AML-193 (cell line): Measurements from ENCODE around the gene PLEKHH1.
"Not testable (repeated sequence)": the region's sequence is repeated elsewhere in the genome, so short reads cannot be mapped to it uniquely, and the experiment has no call there.

Experiments
- DNase-seq, 2 experiments: peaks; one replicate each; lab custom pipeline; 2025; lab: John Stamatoyannopoulos, UW

PLEKHH1 gene

DNA sequence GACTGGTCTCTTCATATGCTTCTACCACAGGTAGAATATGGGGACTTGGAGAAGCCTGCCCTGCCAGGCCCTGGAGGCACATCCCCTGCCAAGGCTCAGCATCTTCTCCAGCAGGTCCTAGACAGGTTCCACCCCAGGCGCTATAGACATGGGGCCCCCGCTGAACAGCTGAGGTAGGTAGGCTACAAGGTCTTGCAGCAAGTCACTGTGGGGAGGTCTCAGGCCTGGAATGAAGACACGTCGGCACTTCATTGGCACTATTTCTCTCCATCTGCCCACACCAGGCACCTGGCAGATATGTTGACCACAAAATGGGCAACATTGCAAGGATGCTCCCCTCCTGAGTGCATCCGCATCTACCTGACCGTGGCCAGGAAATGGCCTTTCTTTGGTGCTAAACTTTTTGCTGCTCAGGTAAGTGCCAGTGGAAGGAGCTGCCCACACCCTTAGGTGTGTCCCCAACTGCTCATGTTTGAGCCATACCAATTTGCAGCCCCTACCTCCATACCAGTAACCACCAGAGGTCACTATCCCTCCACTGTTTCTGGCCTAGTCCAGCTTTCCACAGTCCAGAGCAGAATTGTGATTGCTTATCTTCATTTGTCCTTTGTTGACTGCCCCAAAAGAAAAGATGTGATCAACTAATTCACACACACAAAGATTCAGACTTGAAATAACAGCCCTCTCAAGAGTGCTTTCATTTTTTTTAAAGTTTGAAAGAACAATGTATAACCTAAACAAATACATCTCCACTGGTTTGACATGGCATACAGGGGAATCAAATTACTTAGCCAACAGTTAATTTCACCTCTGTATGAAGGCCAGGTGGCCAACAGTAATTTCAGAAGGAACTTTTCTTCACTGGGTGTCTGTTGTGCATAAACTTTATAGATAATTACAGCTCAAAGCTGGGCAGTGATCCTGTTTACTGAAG is 50.9 kb downstream of the PLEKHH1 start:
- DNase-seq = peak; percentile 25 to 53

DNA sequence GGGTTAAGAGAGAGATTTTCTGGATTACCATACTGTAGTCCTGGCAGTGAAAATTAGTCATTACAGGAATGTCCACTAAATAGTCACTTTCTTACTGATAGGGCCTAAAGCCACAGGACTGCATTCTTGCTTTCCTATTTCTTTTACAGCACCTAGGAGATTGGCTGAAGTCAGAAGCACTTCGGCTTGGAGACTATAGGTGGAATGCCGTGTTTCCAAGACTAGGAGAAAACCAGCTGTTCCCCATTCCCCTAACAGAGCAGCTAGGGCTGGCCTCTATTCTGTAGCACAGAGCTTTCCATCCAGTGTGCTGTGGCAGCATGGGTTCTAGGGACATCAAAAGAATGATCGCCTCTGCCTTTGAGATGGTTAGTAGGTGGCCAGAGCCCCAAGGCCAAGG is 51.9 kb downstream of the PLEKHH1 start:
- no peak for DNase-seq

DNA sequence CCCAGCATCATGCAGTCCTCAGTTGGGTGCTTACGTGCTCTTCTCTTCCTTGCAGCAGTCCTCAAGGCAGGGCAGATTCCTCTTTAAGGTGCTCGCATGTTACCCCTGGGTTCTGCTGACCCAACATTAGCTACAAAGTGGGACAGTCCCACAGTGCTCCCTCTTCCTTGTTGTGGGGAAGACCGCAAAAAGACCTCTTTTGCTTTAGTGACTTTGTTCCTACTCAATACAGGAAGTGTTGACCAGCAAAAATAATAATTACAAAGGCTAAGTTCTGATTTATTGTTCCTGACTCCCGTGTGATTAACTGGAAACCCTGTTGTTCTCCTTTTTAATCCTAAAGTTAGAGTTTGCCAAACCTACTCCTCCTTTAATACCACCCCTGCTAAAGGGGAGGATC is 53.3 kb downstream of the PLEKHH1 start:
- DNase-seq = no peak

DNA sequence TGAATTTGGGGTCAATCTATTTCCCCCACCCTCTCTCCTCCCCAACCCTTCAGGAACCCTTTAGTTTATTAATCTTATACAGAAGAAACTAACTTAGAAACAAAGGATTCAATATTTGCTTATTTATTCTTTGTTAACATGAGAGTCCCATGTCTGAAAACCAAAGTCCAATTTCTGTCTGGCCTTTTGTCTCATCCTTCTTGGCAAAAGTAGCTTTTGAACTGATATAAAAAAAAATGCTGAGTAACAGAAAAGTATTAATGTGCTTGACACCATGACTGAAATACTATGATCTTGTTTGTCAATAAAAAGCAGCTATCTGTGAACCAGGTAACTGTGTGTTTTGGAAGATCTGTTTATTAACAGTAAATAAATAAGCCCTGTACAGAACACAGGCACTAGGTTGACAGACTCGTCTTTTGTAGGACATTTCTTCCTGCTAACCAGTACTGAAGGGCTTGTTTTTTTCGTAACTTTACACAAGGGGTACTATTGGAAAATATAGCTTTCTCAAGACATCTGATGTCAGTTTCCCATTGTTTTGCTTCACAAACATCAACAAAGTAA is 56.2 kb downstream of the PLEKHH1 start:
- no peak for DNase-seq

DNA sequence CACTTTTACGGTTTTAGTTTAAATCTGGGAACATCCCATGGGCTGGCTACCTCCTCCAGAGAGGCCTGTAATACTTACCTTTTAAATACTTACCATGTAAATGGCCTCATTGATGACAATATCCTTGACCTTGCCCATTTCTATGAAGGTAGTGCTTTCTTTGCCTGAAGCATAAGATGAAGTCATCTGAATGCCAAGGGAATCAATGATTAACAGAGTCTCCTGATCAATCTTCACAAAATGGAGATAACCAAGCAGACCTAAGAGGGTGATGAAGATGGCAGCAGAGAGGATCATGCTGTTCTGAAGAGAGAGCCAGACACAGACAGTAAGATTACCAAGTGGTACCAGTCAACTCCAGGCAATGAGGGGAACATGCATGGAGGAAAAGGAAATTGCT is 60.6 kb downstream of the PLEKHH1 start:
- not testable (repeated sequence) for DNase-seq

DNA sequence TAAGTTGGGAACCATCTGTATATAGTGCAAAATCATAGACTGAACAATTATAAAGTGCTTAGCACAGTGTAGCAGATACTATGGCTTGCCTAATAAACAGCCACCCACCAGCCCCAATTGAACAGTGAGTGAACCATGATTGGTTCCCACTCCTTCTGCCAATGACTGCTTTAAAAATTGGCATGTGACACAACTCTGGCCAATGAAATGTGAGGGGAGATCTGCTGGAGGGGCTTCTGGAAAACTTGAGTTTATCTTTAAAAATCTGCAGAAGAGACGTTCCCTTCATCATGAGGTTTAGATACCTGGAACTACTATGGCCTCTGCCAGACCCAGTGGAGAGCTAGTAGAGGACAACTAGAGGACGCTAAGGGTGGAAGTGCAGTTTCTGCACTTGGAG is 62.3 kb downstream of the PLEKHH1 start:
- no peak for DNase-seq

DNA sequence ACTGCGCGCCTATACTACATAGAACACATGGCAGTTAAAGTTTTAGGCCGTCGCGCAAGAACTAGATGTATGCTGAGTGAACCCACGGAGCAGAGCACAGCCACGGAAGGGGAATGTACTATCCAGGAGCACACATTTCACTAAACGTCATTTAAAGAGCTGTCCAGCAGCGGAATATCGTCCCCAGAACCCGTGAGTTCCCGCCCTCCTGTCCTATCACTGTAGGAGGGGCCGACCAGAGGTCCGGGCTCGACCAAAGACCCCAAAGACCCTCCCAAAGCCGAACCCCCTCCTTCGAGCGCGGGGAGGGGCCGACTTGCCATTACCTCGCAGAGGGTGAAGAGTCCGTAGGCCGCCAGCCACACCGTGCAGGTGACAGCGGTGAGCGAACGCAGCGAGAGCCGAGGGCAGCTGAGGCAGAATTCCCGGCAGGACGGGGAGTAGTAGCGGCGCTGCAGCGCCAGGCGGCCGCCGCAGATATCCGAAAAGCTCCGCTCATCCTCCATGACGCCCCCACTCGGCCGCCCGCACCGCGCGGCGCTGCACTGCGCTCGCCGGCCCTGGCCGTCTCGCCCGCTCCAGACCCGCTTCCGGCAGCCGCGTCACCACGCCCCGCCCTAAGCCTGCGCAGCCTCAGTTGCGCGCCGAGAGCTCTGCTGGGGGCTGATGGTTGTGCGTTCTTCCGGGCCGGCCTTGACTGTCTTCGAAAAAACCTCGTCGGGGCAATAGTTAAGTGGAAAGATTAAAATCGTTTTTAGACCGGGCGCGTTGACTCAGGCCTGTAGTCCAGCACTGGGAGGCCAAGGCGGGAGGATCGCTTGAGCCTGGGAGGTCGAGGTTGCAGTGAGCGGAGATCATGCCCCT is 66.8 kb downstream of the PLEKHH1 start, which contains the start of gene PIGH:
Gene PIGH, minus strand, starts transcription at position 571 of the 864 bp plus-strand sequence. Its CDS starts 65 bp downstream, at position 506.
- DNase-seq = peak; percentile 67 to 71

DNA sequence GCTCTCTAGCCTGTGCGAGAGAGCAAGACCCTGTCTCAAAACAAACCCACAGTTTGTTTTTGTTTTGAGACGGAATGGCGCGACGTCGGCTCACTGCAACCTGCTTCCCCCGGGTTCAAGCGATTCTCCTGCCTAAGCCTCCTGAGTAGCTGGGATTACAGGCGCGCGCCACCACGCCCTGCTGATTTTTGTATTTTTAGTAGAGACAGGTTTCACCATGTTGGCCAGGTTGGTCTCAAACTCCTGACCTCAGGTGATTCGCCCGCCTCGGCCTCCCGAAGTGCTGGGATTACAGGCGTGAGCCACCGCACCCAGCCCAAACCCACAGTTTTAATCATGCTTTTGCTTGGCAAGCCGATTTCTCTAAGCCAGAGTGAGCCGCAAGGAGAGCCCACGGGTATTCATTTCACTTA is 67.5 kb downstream of the PLEKHH1 start:
- not testable (repeated sequence) for DNase-seq

DNA sequence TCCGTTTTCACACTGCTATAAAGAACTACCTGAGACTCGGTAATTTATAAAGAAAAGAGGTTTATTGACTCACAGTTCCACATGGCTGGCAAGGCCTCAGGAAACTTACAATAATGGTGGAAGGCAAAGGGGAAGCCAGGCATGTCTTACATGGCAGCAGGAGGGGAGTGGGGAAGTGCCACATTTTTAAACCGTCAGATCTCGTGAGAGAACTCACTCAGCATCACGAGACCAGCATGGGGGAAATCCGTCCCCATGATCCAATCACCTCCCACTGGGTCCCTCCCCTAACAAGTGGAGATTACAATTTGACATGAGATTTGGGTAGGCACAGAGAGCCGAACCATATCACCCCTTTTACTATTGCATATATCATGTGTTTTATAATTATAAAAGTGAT is 69.0 kb downstream of the PLEKHH1 start:
- no peak for DNase-seq

DNA sequence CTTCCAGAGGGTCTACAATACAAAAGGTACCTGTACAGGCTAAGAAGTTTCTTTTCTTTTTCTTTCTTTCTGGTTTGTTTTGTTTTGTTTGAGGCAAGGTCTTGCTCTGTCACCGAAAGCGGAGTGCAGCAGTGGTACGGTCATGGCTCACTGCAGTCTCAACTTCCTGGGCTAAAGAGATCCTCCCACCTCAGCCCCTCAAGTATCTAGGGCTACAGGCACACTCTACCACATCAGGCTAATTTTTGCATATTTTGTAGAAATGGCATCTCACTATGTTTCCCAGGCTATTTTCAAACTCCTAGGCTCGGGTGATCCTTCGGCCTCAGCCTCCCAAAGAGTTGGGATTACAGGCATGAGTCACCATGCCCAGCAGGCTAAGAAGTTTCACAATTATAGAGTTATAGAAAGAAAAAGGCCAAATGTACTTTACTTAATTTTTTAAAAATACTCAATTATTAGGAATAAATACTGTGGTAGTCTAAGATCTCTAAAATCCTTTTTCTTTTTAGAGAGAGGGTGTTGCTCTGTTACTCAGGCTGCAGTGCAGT is 70.0 kb downstream of the PLEKHH1 start:
- no peak for DNase-seq

DNA sequence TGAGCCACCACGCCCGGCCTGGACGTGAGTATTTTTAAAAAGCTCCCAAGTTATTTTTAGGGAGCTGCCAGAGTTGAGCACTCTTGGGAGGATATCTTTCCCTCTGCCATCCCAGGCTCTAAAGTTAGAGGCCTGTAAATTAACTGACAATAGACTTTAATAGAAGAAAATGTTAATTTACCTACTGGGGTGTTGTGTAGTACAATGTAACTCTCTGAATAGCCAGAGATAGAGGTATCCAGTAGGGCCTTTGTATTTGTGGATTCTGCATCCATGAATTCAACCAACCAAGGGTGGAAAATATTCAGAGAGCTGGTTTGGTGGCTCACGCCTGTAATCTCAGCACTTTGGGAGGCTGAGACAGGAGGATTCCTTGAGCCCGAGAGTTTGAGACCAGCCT is 74.6 kb downstream of the PLEKHH1 start:
- no peak for DNase-seq

DNA sequence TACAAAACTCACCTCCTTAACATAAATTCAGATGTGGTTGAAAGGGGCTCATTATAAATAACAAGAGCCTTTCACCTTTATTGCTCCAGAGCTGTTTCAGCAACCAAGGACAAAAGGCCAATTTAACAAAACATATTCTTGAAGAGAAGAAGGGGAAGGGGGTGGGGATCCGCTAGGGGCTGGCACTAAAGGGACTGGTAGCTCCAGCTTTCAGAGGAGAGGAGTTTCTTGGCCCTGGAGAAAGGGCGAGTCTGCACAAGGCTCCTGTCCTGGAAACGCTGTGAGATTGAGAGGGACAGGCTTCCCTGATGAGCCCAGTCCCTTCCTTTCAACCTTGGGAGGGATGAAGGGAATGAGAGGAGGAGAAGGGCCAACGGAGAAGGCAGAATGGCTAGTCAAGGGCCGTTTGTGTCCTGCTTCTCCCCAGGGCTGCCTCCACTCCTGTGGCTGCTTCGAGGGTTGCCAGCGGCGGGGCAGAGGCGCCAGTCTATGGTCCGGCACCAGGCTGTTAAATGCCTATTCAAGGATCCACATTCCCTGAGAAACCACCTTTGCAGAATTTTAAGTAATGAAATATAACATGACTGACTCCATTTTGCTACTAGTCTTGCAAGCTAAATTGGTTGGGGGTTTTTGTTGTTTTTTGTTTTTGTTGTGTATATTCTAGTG is 76.7 kb downstream of the PLEKHH1 start:
- no peak for DNase-seq

DNA sequence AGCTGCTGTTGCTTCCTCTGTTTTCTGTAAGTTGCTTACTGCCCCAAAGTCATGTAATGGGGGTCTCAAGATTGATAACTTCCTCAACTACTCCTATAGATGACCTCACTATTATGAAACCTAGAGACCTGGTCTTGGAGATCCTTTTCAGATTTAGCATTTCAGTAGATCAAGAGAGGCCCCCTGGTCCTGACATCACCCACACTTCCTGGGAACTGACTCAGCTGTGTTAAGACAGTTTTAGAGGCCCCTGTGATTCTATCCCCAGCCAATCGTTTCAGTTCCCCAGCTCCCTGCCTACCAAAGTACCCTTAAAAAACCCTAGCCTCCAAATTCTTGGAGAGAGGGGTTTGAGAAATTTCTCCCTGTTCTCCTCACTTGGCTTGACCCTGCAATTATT is 77.4 kb downstream of the PLEKHH1 start:
- DNase-seq = no peak

DNA sequence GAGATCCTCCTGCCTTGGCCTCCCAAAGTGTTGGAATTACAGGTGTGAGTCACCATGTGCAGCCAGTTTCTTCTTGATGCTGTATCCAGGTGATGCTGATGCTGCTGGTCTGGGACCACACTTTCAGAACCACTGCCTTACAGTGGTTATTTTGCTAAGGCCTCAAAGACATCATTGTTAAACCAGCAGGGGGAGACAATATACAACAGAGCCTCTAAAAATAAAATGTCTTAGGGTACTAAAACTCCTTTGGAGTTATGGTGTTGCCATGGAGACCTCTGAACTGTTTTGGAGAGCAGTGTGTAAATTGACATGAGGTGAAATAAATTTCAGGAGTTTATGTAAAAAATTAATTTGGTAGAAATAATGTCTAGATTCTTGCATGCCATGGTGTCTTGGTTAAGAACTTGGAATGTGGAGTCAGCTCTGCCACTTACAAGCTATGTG is 85.5 kb downstream of the PLEKHH1 start:
- DNase-seq = peak; percentile 77 to 78

DNA sequence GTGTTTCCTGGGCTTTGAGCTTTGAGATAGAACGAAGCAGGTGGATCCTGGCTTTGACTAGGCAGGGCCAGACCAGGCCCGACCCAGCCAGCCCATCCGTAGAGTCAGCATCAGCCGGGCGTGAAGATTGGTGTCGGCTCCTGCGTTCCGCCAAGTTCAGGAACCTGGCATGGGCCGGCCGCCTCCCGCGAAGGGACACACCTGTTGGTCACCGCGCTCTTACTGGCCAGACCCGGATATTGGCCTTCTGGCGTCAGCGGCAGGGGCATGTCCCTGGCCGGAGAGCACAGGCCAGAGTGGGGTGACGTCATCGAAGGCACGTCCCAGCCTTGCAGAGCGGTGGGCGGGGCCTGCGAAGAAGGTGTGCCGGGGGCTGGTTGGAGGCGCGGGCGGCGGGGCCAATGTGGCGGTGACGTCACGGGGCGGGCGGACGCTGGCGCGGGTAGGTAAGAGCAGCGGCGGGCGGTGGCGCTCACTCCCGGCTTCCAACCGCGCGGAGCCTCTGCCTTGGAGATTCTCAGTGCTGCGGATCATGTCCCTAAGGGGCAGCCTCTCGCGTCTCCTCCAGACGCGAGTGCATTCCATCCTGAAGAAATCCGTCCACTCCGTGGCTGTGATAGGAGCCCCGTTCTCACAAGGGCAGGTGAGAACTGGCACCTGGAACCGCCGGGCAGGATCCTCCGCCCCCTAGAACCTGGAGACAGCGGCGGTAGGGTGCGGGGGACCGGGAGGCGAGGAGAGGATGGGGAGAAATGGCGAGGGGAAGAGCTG is 86.5 kb downstream of the PLEKHH1 start, which contains the start of gene ARG2:
Gene ARG2, plus strand, starts transcription at position 475 of the 771 bp plus-strand sequence. Its CDS starts 58 bp downstream, at position 533.
- peak; percentile 83 to 88 for DNase-seq

DNA sequence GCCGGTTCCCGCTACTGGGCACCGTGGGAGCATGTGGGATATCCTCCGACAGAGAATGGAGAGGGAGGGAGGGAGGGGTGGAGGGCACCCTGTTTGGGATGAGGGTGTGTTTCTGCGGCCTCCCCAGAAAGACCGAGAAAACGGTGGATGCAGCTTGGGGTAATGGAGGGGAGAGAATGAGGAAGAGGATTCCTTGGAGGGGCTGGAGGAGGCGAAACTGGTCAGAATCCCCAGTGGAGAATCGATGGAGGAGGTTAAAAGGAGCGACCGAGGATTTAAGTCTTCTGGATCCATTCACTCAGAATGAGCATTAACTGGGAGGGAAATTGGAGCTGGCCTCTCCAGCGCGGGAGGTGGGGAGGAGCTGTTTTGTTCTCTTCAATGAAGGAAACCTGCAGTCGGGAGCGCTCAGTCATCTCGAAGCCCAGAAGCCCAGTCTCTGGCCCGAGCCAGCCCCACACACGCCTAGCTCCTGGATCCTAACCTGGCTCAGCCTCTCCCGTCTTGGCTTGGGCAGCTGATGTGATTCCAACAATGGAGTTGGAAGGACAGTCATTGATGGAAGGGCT is 87.2 kb downstream of the PLEKHH1 start:
- no peak for DNase-seq

DNA sequence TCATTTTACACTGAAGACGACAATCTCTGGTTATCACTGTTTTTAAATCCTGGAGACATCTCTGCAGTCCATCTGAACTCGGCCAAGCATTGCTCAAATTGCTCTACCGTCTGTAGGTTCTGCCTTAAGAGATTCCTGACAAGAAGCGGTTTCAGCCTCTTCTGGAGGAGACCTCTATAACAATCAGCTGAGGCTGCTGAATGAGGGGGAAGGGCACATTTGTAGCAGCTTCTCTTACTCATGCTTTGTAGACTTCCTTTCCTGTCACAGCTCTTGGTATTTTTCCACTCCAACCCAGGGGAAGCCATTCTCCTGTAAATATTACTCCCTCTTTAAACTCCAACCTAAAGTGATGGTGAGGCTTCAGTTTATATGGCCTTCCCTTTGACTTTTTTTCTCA is 89.6 kb downstream of the PLEKHH1 start:
- no peak for DNase-seq

DNA sequence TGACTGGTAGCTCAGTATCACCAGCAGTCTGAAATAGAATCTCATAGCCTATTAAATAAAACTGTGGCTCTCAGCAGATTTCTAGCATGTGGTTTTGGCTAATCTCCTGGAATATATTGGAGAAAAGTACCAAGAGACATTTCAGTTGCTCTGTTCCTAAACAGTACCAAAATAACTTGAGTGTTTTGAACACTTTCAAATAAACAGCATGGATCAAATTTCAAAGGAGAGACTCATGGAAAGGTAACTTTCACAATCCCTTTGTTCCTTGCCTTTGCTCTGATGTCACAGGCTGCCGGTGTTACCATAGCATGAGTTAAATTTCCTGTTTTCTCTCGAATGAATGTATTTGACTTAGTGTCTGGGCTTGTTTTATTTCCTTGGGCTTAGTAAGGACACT is 90.0 kb downstream of the PLEKHH1 start:
- no peak for DNase-seq

DNA sequence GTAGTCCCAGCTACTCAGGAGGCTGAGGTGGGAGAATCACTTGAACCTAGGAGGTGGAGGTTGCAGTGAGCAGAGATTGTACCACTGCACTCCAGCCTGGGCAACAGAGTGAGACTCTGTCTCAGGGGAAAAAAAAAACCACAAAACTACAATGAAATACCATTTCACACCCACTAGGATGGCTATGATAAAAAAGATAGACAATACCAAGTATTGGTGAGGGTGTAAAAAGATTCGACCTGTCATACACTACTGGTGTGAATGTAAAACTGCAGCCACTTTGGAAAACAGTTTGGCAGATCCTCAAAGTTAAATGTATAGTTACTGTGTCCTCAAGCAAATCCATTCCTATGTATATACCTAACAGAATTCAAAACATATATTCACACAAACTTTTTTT is 93.0 kb downstream of the PLEKHH1 start:
- not testable (repeated sequence) for DNase-seq

DNA sequence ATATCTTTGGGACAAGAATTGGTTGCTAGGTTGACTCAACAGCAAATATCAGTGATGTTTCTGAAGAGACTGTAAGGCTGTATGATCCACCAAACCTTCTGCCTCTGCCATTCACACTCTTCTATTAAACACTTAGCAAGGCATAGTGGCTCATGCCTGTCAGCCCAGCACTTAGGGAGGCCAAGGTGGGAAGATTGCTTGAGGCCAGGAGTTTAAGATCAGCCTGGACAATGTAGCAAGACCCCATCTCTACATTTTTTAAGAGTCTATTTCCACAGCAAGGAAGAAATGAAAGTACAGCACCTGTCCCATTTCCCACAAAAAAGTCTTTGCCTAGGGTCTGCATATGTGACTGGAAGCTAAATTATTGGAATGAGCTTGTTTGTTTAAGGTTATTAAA is 94.4 kb downstream of the PLEKHH1 start:
- no peak for DNase-seq
